Lower lobe of right lung (tissue), 2 donors: ENCODE results near the gene TSGA10. TPM values are rescaled to one million over a fixed set of nuclear protein-coding genes. Genes with fewer than 3 reads are reported as not detected.
"Not testable (repeated sequence)": the region's sequence is repeated elsewhere in the genome, so short reads cannot be mapped to it uniquely, and the experiment has no call there.

Source experiments
- ATAC-seq, 2 donors: fragments of 200-7000 bp; cut with Tn5 transposase; one replicate each; pipeline ENCODE4 v1.9.1; 2020 to 2022; ENCODE audit warnings: mild to moderate bottlenecking in 2 of 2, moderate library complexity in 2 of 2
- DNase-seq: peaks from one replicate; pipeline ENCODE4 v3.0.0-alpha.2; 2020
- H3K27ac ChIP-seq: fragments of 200-600 bp; one replicate; pipeline ENCODE4 v1.8.0; 2022
- H3K27me3 ChIP-seq: fragments of 200-600 bp; one replicate; pipeline ENCODE4 v1.8.0; 2022; ENCODE audit warnings: low read depth
- H3K36me3 ChIP-seq: fragments of 200-600 bp; one replicate; pipeline ENCODE4 v1.8.0; 2022; ENCODE audit warnings: mild to moderate bottlenecking
- H3K4me1 ChIP-seq: fragments of 200-600 bp; one replicate; pipeline ENCODE4 v1.8.0; 2022
- H3K4me3 ChIP-seq: fragments of 200-600 bp; one replicate; pipeline ENCODE4 v1.8.0; 2022; ENCODE audit warnings: mild to moderate bottlenecking
- H3K9me3 ChIP-seq: fragments of 200-600 bp; one replicate; pipeline ENCODE4 v1.8.0; 2022
- CTCF ChIP-seq: fragments of 200-600 bp; IDR thresholded peaks from one replicate; pipeline ENCODE4 v1.8.0; 2022; ENCODE audit warnings: antibody characterized with exemption, mild to moderate bottlenecking
- intact Hi-C: fragments of 100-400 bp; cut with DNase I; formaldehyde crosslinking; loops from one replicate; pipeline ENCODE4 v1.11.0; 2022
- total RNA-seq: library from RNA; stranded (reverse); fragmentation: NEBNext Ultra II Directional; extraction: Animal tissue kit (Norgen Biotek cat#: 25700); gene quantifications from one replicate; pipeline ENCODE4 v1.2.1, GENCODE V29; 2021
- donor health status: DM: no; HTN: yes; CAD: no; lungs with severe emphysema.

TSGA10 gene
- total RNA-seq, 1 donor from 2014 or later, result 9.9 TPM

- Histone ChIP-seq H3K4me1 (peaks cover 14% of the 10 kb centered on the region), H3K27me3 (no peaks in the 10 kb centered on the region), H3K9me3 (no peaks in the 10 kb centered on the region), H3K27ac (peak within 1 kb of the TSS; percentile 79), H3K4me3 (peak within 1 kb of the TSS; percentile 65), H3K36me3 (no peaks in the 10 kb centered on the region)
- DNase-seq, result peak; percentile 97
- peak; percentile 99 for ATAC-seq
- no peak for TF ChIP-seq CTCF
- intact Hi-C loops, result no loop called here
These were observed 13.3 kb downstream of the TSGA10 start, which contains the start of gene C2orf15 for GRCh38 chr2:99141110-99142108. TSS of gene C2orf15 (plus strand) at chr2:99141707. CDS start at chr2:99150559, 8,852 bp downstream.

GRCh38 chr2:99140860-99141109 is 14.0 kb downstream of the TSGA10 start:
- Histone ChIP-seq H3K4me3 (peak overlapping the region; percentile 65), H3K4me1 (peaks cover 14% of the 10 kb centered on the region), H3K9me3 (no peaks in the 10 kb centered on the region), H3K27me3 (no peaks in the 10 kb centered on the region), H3K27ac (peak overlapping the region; percentile 79), H3K36me3 (no peaks in the 10 kb centered on the region)
- ATAC-seq, result peak; percentile 64 to 71
- DNase-seq, result no peak
- no peak for TF ChIP-seq CTCF
- intact Hi-C loops, result no loop called here

DNA sequence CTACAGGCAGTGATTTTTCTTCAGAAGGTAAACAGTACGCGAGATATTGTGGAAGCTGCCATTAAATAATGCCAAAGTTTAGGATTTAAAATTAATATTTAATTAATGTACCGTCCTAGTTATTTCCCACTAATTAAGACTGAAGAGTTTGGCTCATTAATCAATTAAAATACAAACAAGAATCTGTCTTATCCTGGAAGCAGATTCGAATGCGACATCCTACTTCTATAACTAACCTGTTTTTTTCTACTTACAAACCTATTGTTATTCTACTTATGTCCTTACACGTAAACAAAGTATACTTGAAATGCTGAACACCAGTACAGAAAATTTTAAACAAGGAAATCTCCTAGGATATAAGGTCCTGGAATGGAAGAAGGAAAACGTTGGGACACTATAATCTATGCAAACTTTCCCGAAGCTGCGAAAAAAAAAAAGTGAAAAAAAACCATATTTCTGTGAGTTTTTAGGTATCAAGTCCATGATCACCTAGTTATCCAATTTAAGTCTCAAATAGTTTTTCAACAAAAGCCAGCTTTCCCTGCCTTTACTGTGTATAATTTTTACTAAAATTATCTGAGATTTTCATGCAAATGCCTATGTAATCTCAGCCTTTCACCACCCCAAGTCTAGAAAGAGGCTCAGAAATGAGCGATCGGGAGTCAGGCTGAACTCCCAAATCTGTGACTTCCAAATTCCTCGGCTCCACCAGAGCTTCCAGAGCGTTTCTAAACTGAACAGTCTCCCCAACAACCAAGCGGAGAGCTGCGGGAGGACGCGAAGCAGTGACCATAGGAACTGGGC is 14.5 kb downstream of the TSGA10 start:
- Histone ChIP-seq H3K4me3 (peak overlapping the region; percentile 65), H3K9me3 (no peaks in the 10 kb centered on the region), H3K4me1 (peaks cover 14% of the 10 kb centered on the region), H3K27ac (peak overlapping the region; percentile 79), H3K36me3 (no peaks in the 10 kb centered on the region), H3K27me3 (no peaks in the 10 kb centered on the region)
- no peak for DNase-seq
- TF ChIP-seq CTCF, result no peak
- intact Hi-C loops, result no loop called here
- no peak for ATAC-seq

DNA sequence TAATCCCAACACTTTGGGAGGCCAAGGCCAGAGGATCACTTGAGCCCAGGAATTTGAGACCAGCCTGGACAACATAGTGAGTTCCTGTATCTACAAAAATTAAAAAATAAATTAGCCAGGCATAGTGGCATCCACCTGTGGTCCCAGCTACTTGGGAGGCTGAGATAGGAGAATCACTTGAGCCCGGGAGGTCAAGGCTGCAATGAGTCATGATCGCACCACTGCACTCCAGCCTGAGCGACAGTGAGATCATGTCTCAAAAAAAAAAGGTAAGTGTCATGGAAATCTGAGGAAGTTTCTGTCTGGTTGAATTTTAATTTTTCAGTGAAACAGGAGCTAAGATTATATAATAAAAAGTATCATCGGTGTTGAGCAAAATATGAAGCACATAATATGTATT is 15.7 kb downstream of the TSGA10 start:
- Histone ChIP-seq H3K4me1 (peaks cover 14% of the 10 kb centered on the region), H3K4me3 (no peak overlapping the region), H3K27ac (no peak overlapping the region), H3K27me3 (no peaks in the 10 kb centered on the region), H3K36me3 (no peaks in the 10 kb centered on the region), H3K9me3 (no peaks in the 10 kb centered on the region)
- TF ChIP-seq CTCF, result no peak
- intact Hi-C loops, result no loop called here
- ATAC-seq, result no peak
- no peak for DNase-seq

DNA sequence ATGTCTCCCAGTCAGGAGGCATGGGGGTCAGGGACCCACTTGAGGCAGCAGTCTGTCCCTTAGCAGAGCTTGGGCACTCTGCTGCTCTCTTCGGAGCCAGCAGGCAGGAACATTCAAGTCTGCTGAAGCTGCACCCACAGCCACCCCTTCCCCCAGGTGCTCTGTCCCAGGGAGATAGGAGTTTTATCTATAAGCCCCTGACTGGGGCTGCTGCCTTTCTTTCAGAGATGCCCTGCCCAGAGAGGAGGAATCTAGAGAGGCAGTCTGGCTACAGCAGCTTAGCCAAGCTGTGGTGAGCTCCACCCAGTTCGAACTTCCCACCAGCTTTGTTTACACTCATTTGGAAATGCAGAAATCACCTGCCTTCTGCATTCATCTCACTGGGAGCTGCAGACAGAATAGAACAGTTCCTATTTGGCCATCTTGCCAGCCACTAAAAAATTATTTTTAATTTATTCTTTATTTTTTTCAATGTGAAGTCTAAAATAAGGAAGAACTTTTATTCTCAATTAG is 19.6 kb downstream of the TSGA10 start:
- intact Hi-C loops, result not testable (repeated sequence)

More for the DNA sequence above, 19.6 kb downstream of the TSGA10 start:
- H3K9me3 ChIP-seq, DNase-seq, H3K27me3 ChIP-seq, ATAC-seq, H3K4me1 ChIP-seq, H3K27ac ChIP-seq, H3K36me3 ChIP-seq, H3K4me3 ChIP-seq: not testable (repeated sequence)
